ENCODE measurements around the gene FGD4. TPM values are rescaled to one million over a fixed set of nuclear protein-coding genes. Genes with fewer than 3 reads are reported as not detected.

FGD4 gene
- total RNA-seq, 1 experiment from 2014 or later, result 39.7 TPM

- TF ChIP-seq E2F1 (CRISPR knock-in tag; IDR thresholded peaks at IDR 0.05) (peak; percentile 80; the same call in 1 of the 2 replicates), E2F4 (CRISPR knock-in tag; IDR thresholded peaks at IDR 0.05; ENCODE audit: borderline replicate concordance, low read depth) (0 out of 2 replicates have a peak, but pooled peaks have one; percentile 14), STAT6 (CRISPR knock-in tag; conservative IDR thresholded peaks at IDR 0.05; ENCODE audit: low read depth) (no peak), EMX1 (CRISPR knock-in tag; IDR thresholded peaks at IDR 0.05) (no peak), ZNF219 (CRISPR knock-in tag; IDR thresholded peaks at IDR 0.05; ENCODE audit: borderline replicate concordance) (peak; percentile 78; the same call in 1 of the 2 replicates), JUN (CRISPR knock-in tag; IDR thresholded peaks at IDR 0.05) (peak; percentile 33; the same call in 1 of the 2 replicates), ATF3 (CRISPR knock-in tag; conservative IDR thresholded peaks at IDR 0.05) (no peak), IRF1 (CRISPR knock-in tag; IDR thresholded peaks at IDR 0.05) (peak; percentile 60; the same call in 1 of the 2 replicates), ETV6 (CRISPR knock-in tag; IDR thresholded peaks at IDR 0.05) (0 out of 2 replicates have a peak, but pooled peaks have one; percentile 36), FOXP4 (CRISPR knock-in tag; IDR thresholded peaks at IDR 0.05) (peak; percentile 32), FOXP1 (CRISPR knock-in tag; IDR thresholded peaks at IDR 0.05; ENCODE audit: borderline replicate concordance) (peak; percentile 69), ESRRA (CRISPR knock-in tag; IDR thresholded peaks at IDR 0.05; ENCODE audit: borderline replicate concordance) (peak; percentile 27; the same call in 1 of the 2 replicates), ZNF317 (CRISPR knock-in tag; IDR thresholded peaks at IDR 0.05; ENCODE audit: borderline replicate concordance, low read depth) (peak; percentile 6; the same call in 1 of the 2 replicates), ARID4B (CRISPR knock-in tag; IDR thresholded peaks at IDR 0.05; ENCODE audit: borderline replicate concordance) (peak; percentile 85), NFATC4 (CRISPR knock-in tag; IDR thresholded peaks at IDR 0.05) (no peak), FOXK1 (CRISPR knock-in tag; IDR thresholded peaks at IDR 0.05) (no peak; the same call in 1 of the 2 replicates), KAT7 (CRISPR knock-in tag; IDR thresholded peaks at IDR 0.05; ENCODE audit: borderline replicate concordance) (peak; percentile 92; the same call in 1 of the 2 replicates), MAX (CRISPR knock-in tag; IDR thresholded peaks at IDR 0.05) (peak; percentile 72), ZNF263 (CRISPR knock-in tag; IDR thresholded peaks at IDR 0.05; ENCODE audit: low read depth) (no peak; the same call in 1 of the 2 replicates)
These were observed at the start of gene FGD4 (continued) for GRCh38 chr12:32399370-32400113.

All from WTC11 (cell line).